ENCODE data around the gene HNRNPA1L2. TPM values are rescaled to one million over a fixed set of nuclear protein-coding genes. Genes with fewer than 3 reads are reported as not detected.

HNRNPA1L2 gene
- total and polyA plus RNA-seq, 10 of the 15 experiments (the other 5 are each of a cell fraction or from before 2014, with no cell fraction given) = 3.3 to 12.0 (median 7.8) TPM

- peak; percentile 61 for FAIRE-seq
- BruUV-seq (replicated peaks) = no TSS peak
- ATAC-seq = peak; percentile 34
- ChIA-PET POLR2A (interaction anchor here (0.5 to 1.3 kb wide), 6 partner anchors 12 to 239 kb away, joined by 3 to 8 read pairs (median 3); partner anchors contain the start of gene SUGT1), SMC1A (ENCODE audit: uncharacterized antibody, unreplicated experiment) (interaction anchor here (0.6 to 5.1 kb wide), 46 partner anchors 8 to 487 kb away, joined by 3 to 129 read pairs (median 4); partner anchors contain the start of gene SUGT1), CTCF (interaction anchor here (0.6 to 5.9 kb wide), 47 partner anchors 9 to 489 kb away, joined by 3 to 179 read pairs (median 6); partner anchors contain the start of genes CNMD and SUGT1), RAD21 (ENCODE audit: unreplicated experiment) (interaction anchor here (0.5 to 5.2 kb wide), 44 partner anchors 9 to 1765 kb away, joined by 3 to 147 read pairs (median 5); partner anchors contain the start of gene SUGT1)
- no peak for DNase-seq (ENCODE audit: low read depth, low spot score)
- in situ Hi-C loops (cut with MboI) = loop anchor here (5.0 to 10.0 kb wide), 2 partner anchors 142 to 299 kb away; no protein-coding TSS in a partner anchor
- no peak overlapping the region for H3K4me2 ChIP-seq (ENCODE audit: control insufficient read depth, insufficient read depth)
- no peak overlapping the region for H3K9ac ChIP-seq (ENCODE audit: control insufficient read depth, insufficient read depth, low read length)
- no peaks in the 10 kb centered on the region for H4K20me1 ChIP-seq (ENCODE audit: control insufficient read depth, insufficient read depth)
- H3K36me3 ChIP-seq (ENCODE audit: control insufficient read depth in 2 of 2, insufficient read depth in 2 of 2, low read length in 1 of 2) = peaks cover 3 to 26% of the 10 kb centered on the region in 2 experiments
- peaks cover 3% of the 10 kb centered on the region; the same call in 1 of the 2 replicates for H3K4me1 ChIP-seq (ENCODE audit: control insufficient read depth, insufficient read depth, low read length)
- no peak overlapping the region for H3K27ac ChIP-seq (ENCODE audit: control insufficient read depth, insufficient read depth)
- H2AFZ ChIP-seq (ENCODE audit: control insufficient read depth, low read depth, low read length) = no peak overlapping the region
- intact Hi-C loops (cut with micrococcal nuclease; ENCODE audit: unreplicated experiment) = loop anchor here (1.0 to 5.0 kb wide), 3 partner anchors 73 to 302 kb away; partner anchors contain the start of gene CNMD
- peaks cover 2% of the 10 kb centered on the region; the same call in 1 of the 3 replicates for H3K9me3 ChIP-seq (replicated peaks; ENCODE audit: control insufficient read depth, insufficient read depth, low read length)
- H3K79me2 ChIP-seq (ENCODE audit: control insufficient read depth, insufficient read depth, low read length) = no peaks in the 10 kb centered on the region; the same call in 1 of the 2 replicates
- no peak overlapping the region for H3K4me3 ChIP-seq
- H3K27me3 ChIP-seq (replicated peaks in 1 of 2; ENCODE audit: control insufficient read depth in 2 of 2, insufficient read depth in 2 of 2, low read length in 1 of 2) = no peaks in the 10 kb centered on the region
- TF ChIP-seq KAT2A (conservative IDR thresholded peaks at IDR 0.05; ENCODE audit: control insufficient read depth, low read depth, low read length) = no peak
- no peak for TF ChIP-seq JUNB (IDR thresholded peaks at IDR 0.05)
- TF ChIP-seq ZSCAN29 (IDR thresholded peaks at IDR 0.05) = no peak
- TF ChIP-seq YBX1 (IDR thresholded peaks at IDR 0.05) = no peak
- no peak for TF ChIP-seq CREM (IDR thresholded peaks at IDR 0.05; ENCODE audit: low read depth)
- TF ChIP-seq CTCF (IDR thresholded peaks at IDR 0.05 in 2 of 3, conservative IDR thresholded peaks at IDR 0.05 in 1 of 3; ENCODE audit: control insufficient read depth in 2 of 3, extremely low read depth in 1 of 3, insufficient read depth in 1 of 3, low read depth in 3 of 3, low read length in 3 of 3) = peak; percentile 38 to 53 (median 52); a peak in 4 of 6 replicates
- TF ChIP-seq BHLHE40 (IDR thresholded peaks at IDR 0.05; ENCODE audit: borderline replicate concordance in 1 of 2, low read depth in 2 of 2, low read length in 1 of 2) = no peak
- no peak for TF ChIP-seq ZBTB11 (CRISPR knock-in tag; IDR thresholded peaks at IDR 0.05)
- no peak for TF ChIP-seq POU2F2 (IDR thresholded peaks at IDR 0.05; ENCODE audit: borderline replicate concordance, low read depth, low read length)
- TF ChIP-seq ATF2 (IDR thresholded peaks at IDR 0.05; ENCODE audit: low read length) = 0 out of 2 replicates have a peak, but pooled peaks have one; percentile 18
- no peak for TF ChIP-seq MXI1 (IDR thresholded peaks at IDR 0.05; ENCODE audit: low read depth, low read length)
- no peak for TF ChIP-seq NBN (IDR thresholded peaks at IDR 0.05)
- no peak for TF ChIP-seq RELA (IDR thresholded peaks at IDR 0.05; ENCODE audit: borderline replicate concordance, partially characterized antibody)
- no peak for TF ChIP-seq NFYB (IDR thresholded peaks at IDR 0.05; ENCODE audit: insufficient read depth, low read depth, low read length)
- peak; percentile 91 for TF ChIP-seq ZNF384 (IDR thresholded peaks at IDR 0.05; ENCODE audit: borderline replicate concordance, low read depth, low read length)
Measured at GRCh38 chr13:52665325-52665724, 23.1 kb downstream of the HNRNPA1L2 start.

All from GM12878 (cell line).